ENCODE measurements around the gene KIR2DL1. TPM values are rescaled to one million over a fixed set of nuclear protein-coding genes. Genes with fewer than 3 reads are reported as not detected.
"Not testable (repeated sequence)": the region's sequence is repeated elsewhere in the genome, so short reads cannot be mapped to it uniquely, and the experiment has no call there.

Gene KIR2DL1
- total RNA-seq, 1 donor from 2014 or later, result not detected

DNA sequence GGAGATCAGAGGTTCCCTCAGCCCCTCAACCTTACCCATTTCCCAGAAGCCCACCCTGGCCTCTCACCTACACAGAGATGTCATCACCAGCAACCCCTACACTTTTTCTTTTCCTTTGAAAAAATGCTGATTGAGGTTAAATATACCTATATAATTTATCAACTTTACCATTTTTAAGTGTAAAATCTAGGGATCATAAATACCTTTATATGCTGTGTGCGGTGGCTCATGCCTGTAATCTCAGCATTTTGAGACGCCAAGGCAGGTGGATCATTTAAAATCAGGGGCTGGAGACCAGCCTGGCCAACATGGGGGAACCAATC lies 36.9 kb downstream of the KIR2DL1 start:
- ChIA-PET POLR2A (no interaction called here), CTCF (no interaction called here)
- intact Hi-C loops (cut with micrococcal nuclease), result no loop called here

DNA sequence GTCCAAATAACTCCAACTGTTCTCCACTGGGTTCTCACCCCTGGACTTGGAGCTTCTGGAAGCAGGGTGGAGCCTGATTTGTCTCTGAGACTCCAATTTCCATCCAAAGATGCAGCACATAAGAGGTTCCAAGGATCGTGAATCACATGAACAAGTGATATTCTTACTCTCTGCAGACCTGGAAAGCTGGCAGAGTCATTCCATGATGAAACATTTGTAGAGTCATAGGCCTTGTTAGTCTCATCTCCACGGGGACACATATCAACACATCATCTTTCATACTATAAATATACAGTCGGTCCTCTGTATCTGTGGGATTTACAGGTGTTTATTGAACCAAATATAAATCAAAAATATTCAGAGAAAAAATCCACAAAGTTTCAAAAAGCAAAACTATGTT lies 45.0 kb downstream of the KIR2DL1 start:
- peaks cover 25% of the 10 kb centered on the region for H3K27me3 Mint-ChIP-seq

More for the DNA sequence above, 36.9 kb downstream of the KIR2DL1 start:
- H3K4me1 Mint-ChIP-seq, result no peaks in the 10 kb centered on the region
- H3K36me3 Mint-ChIP-seq (ENCODE audit: low read depth), result no peaks in the 10 kb centered on the region
- H3K4me3 Mint-ChIP-seq, result no peak overlapping the region
- ATAC-seq (ENCODE audit: low read depth) (no peak), DNase-seq (no peak)
- no peak overlapping the region for H3K27ac Mint-ChIP-seq
- H3K27me3 Mint-ChIP-seq, result peaks cover 26% of the 10 kb centered on the region
- TF ChIP-seq, protein P1, sequence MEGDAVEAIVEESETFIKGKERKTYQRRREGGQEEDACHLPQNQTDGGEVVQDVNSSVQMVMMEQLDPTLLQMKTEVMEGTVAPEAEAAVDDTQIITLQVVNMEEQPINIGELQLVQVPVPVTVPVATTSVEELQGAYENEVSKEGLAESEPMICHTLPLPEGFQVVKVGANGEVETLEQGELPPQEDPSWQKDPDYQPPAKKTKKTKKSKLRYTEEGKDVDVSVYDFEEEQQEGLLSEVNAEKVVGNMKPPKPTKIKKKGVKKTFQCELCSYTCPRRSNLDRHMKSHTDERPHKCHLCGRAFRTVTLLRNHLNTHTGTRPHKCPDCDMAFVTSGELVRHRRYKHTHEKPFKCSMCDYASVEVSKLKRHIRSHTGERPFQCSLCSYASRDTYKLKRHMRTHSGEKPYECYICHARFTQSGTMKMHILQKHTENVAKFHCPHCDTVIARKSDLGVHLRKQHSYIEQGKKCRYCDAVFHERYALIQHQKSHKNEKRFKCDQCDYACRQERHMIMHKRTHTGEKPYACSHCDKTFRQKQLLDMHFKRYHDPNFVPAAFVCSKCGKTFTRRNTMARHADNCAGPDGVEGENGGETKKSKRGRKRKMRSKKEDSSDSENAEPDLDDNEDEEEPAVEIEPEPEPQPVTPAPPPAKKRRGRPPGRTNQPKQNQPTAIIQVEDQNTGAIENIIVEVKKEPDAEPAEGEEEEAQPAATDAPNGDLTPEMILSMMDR (IDR thresholded peaks at IDR 0.05), result no peak
- H3K9me3 Mint-ChIP-seq, result peaks cover 2% of the 10 kb centered on the region

DNA sequence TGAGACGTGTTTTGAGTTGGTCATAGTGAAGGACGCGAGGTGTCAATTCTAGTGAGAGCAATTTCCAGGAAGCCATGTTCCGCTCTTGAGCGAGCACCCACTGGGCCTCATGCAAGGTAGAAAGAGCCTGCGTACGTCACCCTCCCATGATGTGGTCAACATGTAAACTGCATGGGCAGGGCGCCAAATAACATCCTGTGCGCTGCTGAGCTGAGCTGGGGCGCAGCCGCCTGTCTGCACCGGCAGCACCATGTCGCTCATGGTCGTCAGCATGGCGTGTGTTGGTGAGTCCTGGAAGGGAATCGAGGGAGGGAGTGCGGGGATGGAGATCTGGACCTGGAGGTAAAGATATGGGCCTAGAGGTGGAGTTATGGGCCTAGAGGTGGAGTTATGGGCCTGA lies 46.7 kb downstream of the KIR2DL1 start, which contains the start of gene KIR3DL1:
Gene KIR3DL1 (plus strand): TSS at position 218 of the 400 bp plus-strand sequence.
- H3K9me3 Mint-ChIP-seq; CTCF ChIA-PET; H3K4me1 Mint-ChIP-seq; H3K36me3 Mint-ChIP-seq (ENCODE audit: low read depth); DNase-seq; H3K4me3 Mint-ChIP-seq; H3K27ac Mint-ChIP-seq; POLR2A ChIA-PET; intact Hi-C loops (cut with micrococcal nuclease); ATAC-seq (ENCODE audit: low read depth): not testable (repeated sequence)
- H3K27me3 Mint-ChIP-seq, result peaks cover 21% of the 10 kb centered on the region

More for the DNA sequence above, 45.0 kb downstream of the KIR2DL1 start:
- intact Hi-C loops (cut with micrococcal nuclease); H3K4me3 Mint-ChIP-seq; H3K27ac Mint-ChIP-seq; CTCF ChIA-PET; DNase-seq; H3K9me3 Mint-ChIP-seq; POLR2A ChIA-PET; H3K36me3 Mint-ChIP-seq (ENCODE audit: low read depth); ATAC-seq (ENCODE audit: low read depth); H3K4me1 Mint-ChIP-seq: not testable (repeated sequence)

DNA sequence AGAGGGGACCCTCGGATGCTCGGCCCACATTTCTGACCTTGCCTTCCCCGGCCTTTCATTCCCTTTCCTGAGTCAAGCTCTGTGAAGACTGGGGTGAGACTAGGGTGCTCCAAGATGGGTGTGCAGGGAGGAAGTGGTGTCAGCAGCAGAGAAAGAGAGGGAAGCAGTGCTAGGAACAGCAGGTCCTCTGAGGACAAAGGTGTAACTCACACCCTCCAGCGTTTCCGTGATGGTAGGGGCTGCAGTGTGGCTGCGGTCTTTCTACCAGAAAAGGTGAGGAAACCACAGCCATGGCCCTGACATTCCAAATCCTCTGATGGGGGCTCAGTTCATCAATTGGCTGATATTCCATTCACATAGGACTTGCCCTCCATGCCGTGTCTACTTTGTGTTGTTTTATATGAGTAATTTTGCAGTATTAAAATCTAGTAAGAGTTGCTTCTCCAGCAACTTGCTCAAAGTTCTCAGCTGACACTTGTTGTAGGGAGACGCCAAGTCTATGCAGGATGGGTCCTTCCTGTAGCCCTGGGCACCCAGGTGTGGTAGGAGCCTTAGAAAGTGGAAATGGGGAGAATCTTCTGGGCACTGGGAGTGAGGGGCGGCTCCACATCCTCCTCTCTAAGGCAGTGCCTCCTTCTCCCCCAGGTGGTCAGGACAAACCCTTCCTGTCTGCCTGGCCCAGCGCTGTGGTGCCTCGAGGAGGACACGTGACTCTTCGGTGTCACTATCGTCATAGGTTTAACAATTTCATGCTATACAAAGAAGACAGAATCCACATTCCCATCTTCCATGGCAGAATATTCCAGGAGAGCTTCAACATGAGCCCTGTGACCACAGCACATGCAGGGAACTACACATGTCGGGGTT lies 48.3 kb downstream of the KIR2DL1 start:
- TF ChIP-seq, protein P1 (IDR thresholded peaks at IDR 0.05), result no peak
- H3K27me3 Mint-ChIP-seq, result peaks cover 22% of the 10 kb centered on the region
- DNase-seq, result no peak
- intact Hi-C loops (cut with micrococcal nuclease), result no loop called here
- H3K4me1 Mint-ChIP-seq, result no peaks in the 10 kb centered on the region
- no peak for ATAC-seq (ENCODE audit: low read depth)
- no peaks in the 10 kb centered on the region for H3K9me3 Mint-ChIP-seq
- H3K4me3 Mint-ChIP-seq, result no peak overlapping the region
- CTCF ChIA-PET, result no interaction called here
- no peak overlapping the region for H3K27ac Mint-ChIP-seq
- H3K36me3 Mint-ChIP-seq (ENCODE audit: low read depth), result no peaks in the 10 kb centered on the region
- POLR2A ChIA-PET, result no interaction called here

DNA sequence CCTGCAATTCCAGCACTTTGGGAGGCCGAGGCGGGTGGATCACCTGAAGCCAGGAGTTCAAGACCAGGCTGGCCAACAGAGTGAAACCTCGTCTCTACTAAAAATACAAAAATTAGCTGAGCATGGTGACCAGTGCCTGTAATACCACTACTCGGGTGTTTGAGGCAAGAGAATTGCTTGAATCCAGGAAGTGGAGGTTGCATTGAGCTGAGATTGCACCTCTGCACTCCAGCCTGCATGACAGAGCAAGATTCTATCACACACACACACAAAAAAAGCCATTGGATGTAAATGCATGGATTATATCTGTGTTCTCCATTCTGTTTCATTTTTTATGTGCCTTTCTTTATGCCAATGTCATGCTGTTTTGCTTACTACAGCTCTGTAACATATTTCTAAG lies 54.8 kb downstream of the KIR2DL1 start:
- CTCF ChIA-PET; H3K9me3 Mint-ChIP-seq; H3K4me3 Mint-ChIP-seq; H3K4me1 Mint-ChIP-seq; ATAC-seq (ENCODE audit: low read depth); intact Hi-C loops (cut with micrococcal nuclease); H3K27ac Mint-ChIP-seq; POLR2A ChIA-PET; H3K36me3 Mint-ChIP-seq (ENCODE audit: low read depth); DNase-seq: not testable (repeated sequence)
- H3K27me3 Mint-ChIP-seq, result peaks cover 15% of the 10 kb centered on the region

DNA sequence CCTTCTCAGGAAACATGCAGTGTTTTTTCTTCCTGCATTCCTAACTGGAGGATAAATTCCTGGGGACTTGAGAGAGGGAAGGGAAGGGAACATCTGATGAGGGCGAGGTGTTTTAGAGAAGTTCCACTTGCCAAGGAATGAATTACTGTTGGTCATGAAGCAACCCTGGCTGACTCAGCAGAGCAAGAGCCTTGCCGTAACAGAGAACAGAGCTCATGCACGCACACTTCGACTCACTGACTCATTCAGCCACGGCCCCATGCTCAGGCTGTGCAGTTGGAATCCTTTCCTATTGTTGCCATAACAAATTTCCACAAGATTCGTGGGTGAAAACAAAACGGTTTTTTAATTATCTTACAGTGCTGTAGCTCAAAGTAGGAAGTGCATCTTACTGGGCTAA lies 55.7 kb downstream of the KIR2DL1 start:
- H3K4me3 Mint-ChIP-seq; intact Hi-C loops (cut with micrococcal nuclease); DNase-seq: not testable (repeated sequence)

DNA sequence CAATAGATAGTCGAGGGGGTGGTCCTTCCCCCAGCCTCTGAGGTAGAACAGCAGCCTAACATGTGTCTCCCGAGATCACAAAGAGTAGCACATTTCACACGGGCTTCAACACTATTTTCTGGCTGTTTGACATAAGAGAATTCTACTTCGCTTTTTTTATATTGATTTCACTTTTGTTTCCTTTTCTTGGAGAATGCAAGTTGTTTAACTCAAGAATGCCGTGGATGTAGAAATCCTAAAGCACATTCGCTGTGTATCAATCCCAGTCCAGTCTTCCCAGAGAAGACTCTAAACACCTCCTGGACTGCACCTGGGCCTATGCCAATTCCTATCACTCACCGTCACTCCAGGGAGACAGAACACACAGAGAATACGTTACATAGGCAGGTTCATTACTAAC lies 58.5 kb downstream of the KIR2DL1 start:
- CTCF ChIA-PET; H3K36me3 Mint-ChIP-seq (ENCODE audit: low read depth); ATAC-seq (ENCODE audit: low read depth); H3K9me3 Mint-ChIP-seq; DNase-seq; POLR2A ChIA-PET; H3K4me1 Mint-ChIP-seq; H3K27ac Mint-ChIP-seq; intact Hi-C loops (cut with micrococcal nuclease); H3K4me3 Mint-ChIP-seq: not testable (repeated sequence)
- peaks cover 16% of the 10 kb centered on the region for H3K27me3 Mint-ChIP-seq

More for the DNA sequence above, 55.7 kb downstream of the KIR2DL1 start:
- H3K27ac Mint-ChIP-seq; POLR2A ChIA-PET; H3K9me3 Mint-ChIP-seq; H3K36me3 Mint-ChIP-seq (ENCODE audit: low read depth); ATAC-seq (ENCODE audit: low read depth); H3K4me1 Mint-ChIP-seq; CTCF ChIA-PET: not testable (repeated sequence)
- peaks cover 16% of the 10 kb centered on the region for H3K27me3 Mint-ChIP-seq

DNA sequence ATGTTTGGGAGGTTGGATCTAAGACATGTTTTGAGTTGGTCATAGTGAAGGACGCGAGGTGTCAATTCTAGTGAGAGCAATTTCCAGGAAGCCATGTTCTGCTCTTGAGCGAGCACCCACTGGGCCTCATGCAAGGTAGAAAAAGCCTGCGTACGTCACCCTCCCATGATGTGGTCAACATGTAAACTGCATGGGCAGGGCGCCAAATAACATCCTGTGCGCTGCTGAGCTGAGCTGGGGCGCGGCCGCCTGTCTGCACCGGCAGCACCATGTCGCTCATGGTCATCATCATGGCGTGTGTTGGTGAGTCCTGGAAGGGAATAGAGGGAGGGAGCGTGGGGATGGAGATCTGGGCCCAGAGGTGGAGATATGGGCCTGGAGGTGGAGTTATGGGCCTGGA lies 62.9 kb downstream of the KIR2DL1 start, which contains the start of gene KIR2DS4:
Gene KIR2DS4 (plus strand): TSS at position 181 of the 400 bp plus-strand sequence.
- intact Hi-C loops (cut with micrococcal nuclease); POLR2A ChIA-PET; DNase-seq; H3K27ac Mint-ChIP-seq; ATAC-seq (ENCODE audit: low read depth); H3K36me3 Mint-ChIP-seq (ENCODE audit: low read depth); H3K4me3 Mint-ChIP-seq; H3K27me3 Mint-ChIP-seq; CTCF ChIA-PET; H3K9me3 Mint-ChIP-seq; H3K4me1 Mint-ChIP-seq: not testable (repeated sequence)

Measured in activated B cell treated with CpG ODN at 0.5 μM for 24 hours (primary cell).